ENCODE measurements around the gene TBC1D22A.

TBC1D22A gene

GRCh38 chr22:46931414-46931813 lies 169.0 kb downstream of the TBC1D22A start:
- H3K9me3 ChIP-seq: no peaks in the 10 kb centered on the region
- no peaks in the 10 kb centered on the region for H3K4me1 ChIP-seq
- H3K27me3 ChIP-seq: no peaks in the 10 kb centered on the region
- H3K36me3 ChIP-seq: peaks cover 0 to 4% (median 0%) of the 10 kb centered on the region in 3 donors
- TF ChIP-seq, protein P1, sequence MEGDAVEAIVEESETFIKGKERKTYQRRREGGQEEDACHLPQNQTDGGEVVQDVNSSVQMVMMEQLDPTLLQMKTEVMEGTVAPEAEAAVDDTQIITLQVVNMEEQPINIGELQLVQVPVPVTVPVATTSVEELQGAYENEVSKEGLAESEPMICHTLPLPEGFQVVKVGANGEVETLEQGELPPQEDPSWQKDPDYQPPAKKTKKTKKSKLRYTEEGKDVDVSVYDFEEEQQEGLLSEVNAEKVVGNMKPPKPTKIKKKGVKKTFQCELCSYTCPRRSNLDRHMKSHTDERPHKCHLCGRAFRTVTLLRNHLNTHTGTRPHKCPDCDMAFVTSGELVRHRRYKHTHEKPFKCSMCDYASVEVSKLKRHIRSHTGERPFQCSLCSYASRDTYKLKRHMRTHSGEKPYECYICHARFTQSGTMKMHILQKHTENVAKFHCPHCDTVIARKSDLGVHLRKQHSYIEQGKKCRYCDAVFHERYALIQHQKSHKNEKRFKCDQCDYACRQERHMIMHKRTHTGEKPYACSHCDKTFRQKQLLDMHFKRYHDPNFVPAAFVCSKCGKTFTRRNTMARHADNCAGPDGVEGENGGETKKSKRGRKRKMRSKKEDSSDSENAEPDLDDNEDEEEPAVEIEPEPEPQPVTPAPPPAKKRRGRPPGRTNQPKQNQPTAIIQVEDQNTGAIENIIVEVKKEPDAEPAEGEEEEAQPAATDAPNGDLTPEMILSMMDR (IDR thresholded peaks at IDR 0.05): no peak
- intact Hi-C loops (cut with DNase I; ENCODE audit: low total_unique reads): no loop called here
- no peak overlapping the region for H3K4me3 ChIP-seq
- no peak overlapping the region for H3K27ac ChIP-seq
- no peak for DNase-seq

DNA sequence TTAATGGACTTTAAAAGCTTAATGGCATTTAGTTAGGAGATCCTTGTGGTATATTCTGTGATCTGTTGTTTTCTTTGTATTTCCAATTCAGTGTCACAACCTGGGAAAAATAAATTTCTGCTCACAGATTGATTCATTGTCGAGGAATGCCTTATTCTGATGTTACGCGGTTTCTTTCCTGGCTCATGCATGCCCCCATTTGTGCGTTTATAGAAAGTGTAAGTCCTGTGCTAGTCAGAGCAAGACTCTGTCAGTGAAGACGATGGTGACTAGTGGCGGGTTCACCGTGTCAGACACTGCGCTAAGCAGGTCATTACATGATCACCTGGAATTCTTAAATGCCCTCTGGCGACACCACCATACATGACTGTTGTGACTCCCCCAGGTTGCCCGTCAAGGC lies 169.4 kb downstream of the TBC1D22A start:
- peaks cover 0 to 4% (median 0%) of the 10 kb centered on the region in 3 donors for H3K36me3 ChIP-seq
- H3K9me3 ChIP-seq: no peaks in the 10 kb centered on the region
- H3K27me3 ChIP-seq: no peaks in the 10 kb centered on the region
- no peak for DNase-seq
- TF ChIP-seq, protein P1 (IDR thresholded peaks at IDR 0.05): no peak
- H3K4me3 ChIP-seq: no peak overlapping the region
- H3K27ac ChIP-seq: no peak overlapping the region
- H3K4me1 ChIP-seq: no peaks in the 10 kb centered on the region
- intact Hi-C loops (cut with DNase I; ENCODE audit: low total_unique reads): no loop called here

DNA sequence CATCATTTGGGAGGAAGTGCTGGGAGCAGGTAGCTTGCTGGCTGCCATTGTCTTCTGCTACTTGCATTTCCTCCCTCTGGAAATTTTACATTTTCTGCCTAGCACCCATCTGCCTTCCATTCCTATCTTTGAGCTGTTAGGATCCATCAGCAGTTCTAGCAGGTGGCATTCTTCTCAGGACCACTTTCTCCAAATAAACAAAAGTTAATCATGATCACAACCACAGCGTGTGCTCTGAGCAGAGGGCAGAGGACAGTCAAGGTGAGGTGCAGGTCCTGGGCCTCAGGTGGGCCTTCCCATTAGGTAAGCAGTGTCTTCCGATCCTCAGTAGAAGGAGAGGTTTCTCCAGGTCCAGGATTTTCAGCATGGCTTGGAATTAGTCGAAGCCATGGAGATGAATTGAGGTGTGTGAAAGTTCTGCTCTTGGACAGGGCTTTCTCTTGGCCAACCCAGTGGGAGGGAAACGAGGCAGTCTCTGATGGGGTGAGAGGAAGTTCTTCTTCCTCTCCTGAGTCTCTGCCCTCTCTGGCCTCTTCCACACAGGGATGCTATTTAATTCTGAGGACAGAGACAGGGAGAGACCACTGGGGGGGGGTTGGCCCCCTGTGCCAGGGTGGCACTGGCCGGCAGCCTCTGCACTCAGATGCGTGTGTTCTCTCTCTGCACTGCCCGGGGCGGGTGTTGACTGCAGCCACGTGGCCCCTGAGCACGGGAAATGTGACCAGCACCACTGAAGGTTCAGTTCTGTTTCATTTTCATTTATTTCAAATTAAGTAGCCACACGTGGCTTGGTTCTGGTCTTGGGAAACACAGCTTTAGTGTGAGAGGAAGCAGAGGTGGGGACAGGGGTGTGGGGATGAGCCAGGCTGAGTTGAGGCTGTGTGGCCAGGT lies 170.8 kb downstream of the TBC1D22A start:
- no peak for DNase-seq

GRCh38 chr22:46934172-46934745 lies 171.8 kb downstream of the TBC1D22A start:
- peaks cover 0 to 4% (median 0%) of the 10 kb centered on the region in 3 donors for H3K36me3 ChIP-seq
- intact Hi-C loops (cut with DNase I; ENCODE audit: low total_unique reads): no loop called here
- H3K9me3 ChIP-seq: no peaks in the 10 kb centered on the region
- no peaks in the 10 kb centered on the region for H3K27me3 ChIP-seq
- no peak overlapping the region for H3K27ac ChIP-seq
- no peak for DNase-seq
- no peaks in the 10 kb centered on the region for H3K4me1 ChIP-seq
- H3K4me3 ChIP-seq: no peak overlapping the region
- TF ChIP-seq, protein P1 (IDR thresholded peaks at IDR 0.05): no peak

More for the DNA sequence above, 170.8 kb downstream of the TBC1D22A start:
- TF ChIP-seq, protein P1 (IDR thresholded peaks at IDR 0.05): no peak
- peaks cover 0 to 4% (median 0%) of the 10 kb centered on the region in 3 donors for H3K36me3 ChIP-seq
- H3K27me3 ChIP-seq: no peaks in the 10 kb centered on the region
- intact Hi-C loops (cut with DNase I; ENCODE audit: low total_unique reads): no loop called here
- no peaks in the 10 kb centered on the region for H3K4me1 ChIP-seq
- no peaks in the 10 kb centered on the region for H3K9me3 ChIP-seq
- no peak overlapping the region for H3K4me3 ChIP-seq
- H3K27ac ChIP-seq: no peak overlapping the region

DNA sequence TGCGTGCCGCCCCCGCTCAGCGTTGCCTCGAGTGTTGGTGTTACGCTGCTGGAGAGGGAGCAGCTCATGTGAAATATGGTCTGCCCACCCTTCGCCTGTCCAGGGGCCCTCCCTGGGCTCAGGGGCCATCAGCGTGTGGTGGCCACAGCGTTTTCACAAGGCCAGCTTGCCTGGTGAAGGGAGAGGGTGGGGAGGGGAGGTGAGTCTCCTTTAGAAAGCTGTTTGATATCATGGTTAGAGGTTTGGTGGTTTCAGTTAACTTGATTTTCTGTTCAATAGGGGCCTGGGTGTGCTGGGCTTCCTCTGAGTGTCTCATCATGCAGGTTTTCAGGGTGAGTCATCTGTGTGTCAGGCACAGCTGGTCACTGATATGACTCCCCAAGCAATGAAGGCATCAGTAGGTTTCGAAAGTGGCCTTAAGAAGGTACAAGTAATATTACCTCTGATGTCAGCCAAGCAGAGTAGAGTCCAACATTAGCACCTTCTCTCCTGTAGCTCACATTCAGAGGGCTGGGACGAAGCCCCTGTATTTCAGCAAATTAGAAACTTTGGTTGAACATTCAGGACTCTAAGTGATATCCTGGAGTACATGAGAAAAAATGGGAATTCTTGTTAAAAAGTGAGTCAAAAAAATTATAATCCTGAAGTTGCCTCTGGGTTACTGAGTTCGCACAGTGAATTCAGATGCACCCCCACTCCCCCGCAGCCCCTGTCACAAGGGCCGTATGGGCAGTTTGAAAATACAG lies 172.5 kb downstream of the TBC1D22A start:
- Histone ChIP-seq H3K4me3 (no peak overlapping the region), H3K9me3 (no peaks in the 10 kb centered on the region), H3K27me3 (no peaks in the 10 kb centered on the region), H3K36me3 (peaks cover 0 to 4% (median 0%) of the 10 kb centered on the region in 3 donors), H3K27ac (no peak overlapping the region), H3K4me1 (no peaks in the 10 kb centered on the region)
- TF ChIP-seq, protein P1 (IDR thresholded peaks at IDR 0.05): no peak
- intact Hi-C loops (cut with DNase I; ENCODE audit: low total_unique reads): no loop called here
- DNase-seq: no peak
